Fibroblast of skin of right biceps (primary cell): Measurements from ENCODE around the gene DOK5.
"Not testable (repeated sequence)": the region's sequence is repeated elsewhere in the genome, so short reads cannot be mapped to it uniquely, and the experiment has no call there.

Experiments used
- DNase-seq: peaks from one replicate; pipeline ENCODE4 v3.0.0-alpha.2; 2013

The DOK5 gene

GRCh38 chr20:54472607-54473006, 2.8 kb upstream of the DOK5 start:
- DNase-seq, result no peak

- DNase-seq, result no peak
Measured at GRCh38 chr20:54473340-54473739, 2.1 kb upstream of the DOK5 start.

- no peak for DNase-seq
Measured at GRCh38 chr20:54474046-54474445, 1.3 kb upstream of the DOK5 start.

- DNase-seq, result no peak
Measured at GRCh38 chr20:54474866-54475265, 527 bp upstream of the DOK5 start.

- no peak for DNase-seq
Measured at GRCh38 chr20:54476169-54477009, 996 bp downstream of the DOK5 start.

- DNase-seq, result peak; percentile 86
Measured at GRCh38 chr20:54477191-54477955, 2.0 kb downstream of the DOK5 start.

GRCh38 chr20:54479138-54479906, 3.9 kb downstream of the DOK5 start:
- peak; percentile 51 for DNase-seq

GRCh38 chr20:54479937-54480336, 4.5 kb downstream of the DOK5 start:
- not testable (repeated sequence) for DNase-seq

GRCh38 chr20:54481442-54481841, 6.0 kb downstream of the DOK5 start:
- DNase-seq, result no peak

- DNase-seq, result peak; percentile 52
Measured at GRCh38 chr20:54485631-54486030, 10.2 kb downstream of the DOK5 start.

- DNase-seq, result no peak
Measured at GRCh38 chr20:54486585-54486984, 11.2 kb downstream of the DOK5 start.

- no peak for DNase-seq
Measured at GRCh38 chr20:54488442-54488841, 13.0 kb downstream of the DOK5 start.

- DNase-seq, result no peak
Measured at GRCh38 chr20:54491506-54491905, 16.1 kb downstream of the DOK5 start.

GRCh38 chr20:54494303-54495006, 19.1 kb downstream of the DOK5 start:
- no peak for DNase-seq

- DNase-seq, result no peak
Measured at GRCh38 chr20:54497931-54498718, 22.7 kb downstream of the DOK5 start.

GRCh38 chr20:54499111-54499510, 23.7 kb downstream of the DOK5 start:
- DNase-seq, result no peak

GRCh38 chr20:54502179-54502578, 26.8 kb downstream of the DOK5 start:
- DNase-seq, result peak; percentile 77

GRCh38 chr20:54506643-54507042, 31.2 kb downstream of the DOK5 start:
- DNase-seq, result no peak

- peak; percentile 46 for DNase-seq
Measured at GRCh38 chr20:54510541-54511129, 35.2 kb downstream of the DOK5 start.

- no peak for DNase-seq
Measured at GRCh38 chr20:54512694-54513093, 37.3 kb downstream of the DOK5 start.

GRCh38 chr20:54514028-54514607, 38.7 kb downstream of the DOK5 start:
- DNase-seq, result no peak
